ENCODE measurements around the gene TCF12. TPM values are rescaled to one million over a fixed set of nuclear protein-coding genes. Genes with fewer than 3 reads are reported as not detected.

TCF12 gene
- total RNA-seq, 1 experiment from 2014 or later = 125 TPM

DNA sequence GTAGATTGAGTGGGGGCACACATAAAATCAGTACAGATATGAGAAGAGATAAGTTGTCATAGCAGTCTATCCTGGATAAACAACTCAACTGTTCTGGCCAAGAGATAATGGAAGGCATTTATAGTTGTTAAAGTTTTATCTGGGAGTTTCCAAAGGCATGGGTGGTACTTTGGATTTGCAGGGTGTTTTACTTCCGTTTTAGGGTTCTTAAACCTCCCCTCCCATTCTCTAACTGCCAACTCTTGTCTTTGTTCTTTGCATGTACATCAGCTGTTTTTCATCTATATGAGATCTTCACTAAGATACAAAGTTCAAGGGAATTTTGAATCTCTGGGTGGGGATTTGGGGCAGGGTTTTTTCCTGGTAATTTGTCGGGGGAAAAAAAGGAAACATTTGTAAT lies 283.1 kb downstream of the TCF12 start:
- DNase-seq (ENCODE audit: extremely low read depth, low read depth) = no peak

DNA sequence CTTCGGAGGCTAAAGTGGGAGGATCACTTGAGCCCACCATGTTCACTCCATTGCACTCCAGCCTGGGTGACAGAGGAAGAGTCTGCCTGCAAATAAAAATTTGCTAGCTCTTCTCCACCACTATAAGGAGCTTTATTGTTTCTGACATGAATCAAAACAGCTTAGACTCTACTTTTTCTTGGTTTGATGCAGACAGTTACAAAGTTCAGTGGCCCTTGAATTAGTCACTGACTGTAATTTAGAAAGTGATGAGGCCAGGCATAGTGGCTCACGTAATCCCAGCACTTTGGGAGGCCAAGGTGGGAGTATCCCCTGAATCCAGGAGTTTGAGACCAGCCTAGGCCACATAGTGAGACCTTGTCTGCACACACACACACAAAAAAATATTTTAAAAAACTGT lies 285.5 kb downstream of the TCF12 start:
- DNase-seq (ENCODE audit: extremely low read depth, low read depth) = no peak

DNA sequence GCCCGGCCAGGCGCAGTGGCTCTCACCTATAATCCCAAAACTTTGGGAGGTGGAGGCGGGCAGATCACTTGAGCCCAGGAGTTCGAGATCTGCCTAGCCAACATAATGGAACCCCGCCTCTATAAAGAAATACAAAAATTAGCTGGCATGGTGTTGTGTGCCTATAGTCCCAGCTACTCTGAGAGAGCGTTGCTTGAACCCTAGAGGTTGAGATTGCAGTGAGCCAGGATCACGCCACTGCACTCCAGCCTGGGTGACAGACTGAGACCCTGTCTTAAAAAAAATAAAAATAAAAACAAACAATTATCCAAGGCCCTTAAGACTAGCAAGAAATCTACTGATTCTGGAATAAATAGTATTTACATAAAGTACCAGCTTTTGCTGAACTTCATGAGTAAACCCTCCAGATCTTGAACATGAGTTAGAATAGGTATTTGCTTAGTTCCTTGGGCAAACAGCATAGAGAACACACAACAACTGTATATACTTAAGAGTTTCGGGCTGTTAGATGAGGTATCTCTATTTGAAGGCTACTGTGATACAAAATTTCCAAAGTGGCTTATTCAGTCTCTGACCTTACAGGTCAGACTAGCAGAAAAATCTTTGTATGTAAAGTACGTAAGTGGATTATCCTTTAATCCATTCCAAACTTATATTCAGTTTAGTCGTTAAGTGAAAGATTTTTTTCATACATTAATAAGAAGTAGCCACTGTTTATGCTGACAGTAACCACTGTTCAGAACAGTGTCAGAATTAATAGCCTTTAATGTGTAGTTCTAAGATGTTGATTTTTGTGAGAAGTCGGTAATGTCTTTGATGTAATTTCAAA lies 286.8 kb downstream of the TCF12 start:
- DNase-seq (ENCODE audit: extremely low read depth, low read depth) = no peak

DNA sequence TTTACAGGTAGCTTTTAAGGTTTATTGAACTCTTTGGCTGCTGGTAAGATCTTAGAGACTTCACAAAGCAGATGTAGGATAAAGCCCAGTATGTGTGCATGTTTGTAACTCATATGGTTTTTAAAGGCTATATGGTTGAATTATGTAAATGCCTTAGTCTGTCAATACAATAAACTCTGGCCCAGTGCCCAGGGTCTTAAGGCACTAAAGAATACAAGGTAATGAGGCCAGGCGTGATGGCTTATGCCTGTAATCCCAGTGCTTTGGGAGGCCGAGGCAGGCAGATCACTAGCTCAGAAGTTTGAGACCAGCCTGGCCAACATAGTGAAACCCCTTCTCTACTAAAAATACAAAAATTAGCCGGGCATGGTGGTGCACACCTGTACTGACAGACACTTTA lies 287.6 kb downstream of the TCF12 start:
- DNase-seq (ENCODE audit: extremely low read depth, low read depth) = no peak

DNA sequence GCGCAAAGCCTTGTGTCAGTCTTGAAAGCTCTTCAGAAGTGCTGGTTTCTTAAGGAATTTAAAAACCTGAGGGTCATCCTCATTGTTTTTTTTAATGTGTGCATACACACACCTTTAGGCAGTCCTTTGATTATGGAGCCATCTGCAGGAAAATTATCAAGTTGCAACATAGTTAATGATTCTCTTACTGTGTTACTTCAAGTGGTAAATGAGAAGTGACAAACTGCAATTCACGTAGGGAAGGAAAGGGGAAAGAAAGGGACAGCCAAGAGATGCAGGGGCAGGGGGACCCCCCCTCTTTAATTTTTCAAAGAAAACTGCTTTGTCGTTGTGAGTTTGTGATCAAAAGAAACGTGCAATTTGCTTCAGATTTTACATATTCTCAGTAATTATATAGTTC lies 295.4 kb downstream of the TCF12 start:
- peak; percentile 21 for DNase-seq (ENCODE audit: extremely low read depth, low read depth)

DNA sequence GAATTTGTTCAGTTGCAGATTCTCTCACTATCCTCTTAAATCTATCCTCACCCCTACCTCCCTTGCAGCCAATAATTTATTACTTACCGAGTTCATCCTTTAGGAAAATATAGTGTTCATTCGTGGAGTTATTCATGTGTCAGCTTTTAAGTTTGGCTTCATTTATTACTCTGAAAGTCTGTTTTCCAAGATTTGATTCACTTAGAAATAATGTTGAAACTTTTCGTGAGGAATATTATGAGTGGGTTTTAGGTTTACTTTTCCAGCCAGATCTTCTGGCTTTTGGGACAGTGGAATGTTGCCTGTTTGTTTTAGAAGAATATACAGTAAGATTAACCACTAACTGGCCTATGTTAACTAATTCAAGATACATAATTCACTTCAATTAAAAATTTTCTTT lies 296.9 kb downstream of the TCF12 start:
- DNase-seq (ENCODE audit: extremely low read depth, low read depth) = no peak

DNA sequence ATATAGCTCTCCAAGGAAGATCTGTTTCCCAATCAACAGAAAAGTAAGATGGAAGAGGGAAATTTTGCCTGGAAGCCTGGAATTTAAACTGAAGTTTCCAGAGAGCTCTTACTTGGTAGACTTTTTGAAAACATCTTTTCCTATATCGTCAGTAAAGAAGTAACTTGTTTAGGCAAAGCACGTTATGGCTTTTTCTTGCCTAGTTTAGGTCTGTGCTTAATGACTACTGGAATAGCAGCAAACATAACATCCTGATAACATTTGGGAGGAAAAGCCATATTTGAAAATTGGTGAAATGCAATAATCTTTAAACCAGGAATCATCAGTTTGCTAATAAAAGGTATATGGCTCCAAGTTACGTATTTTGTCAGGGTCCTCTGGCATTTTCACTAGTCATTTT lies 297.4 kb downstream of the TCF12 start:
- no peak for DNase-seq (ENCODE audit: extremely low read depth, low read depth)

DNA sequence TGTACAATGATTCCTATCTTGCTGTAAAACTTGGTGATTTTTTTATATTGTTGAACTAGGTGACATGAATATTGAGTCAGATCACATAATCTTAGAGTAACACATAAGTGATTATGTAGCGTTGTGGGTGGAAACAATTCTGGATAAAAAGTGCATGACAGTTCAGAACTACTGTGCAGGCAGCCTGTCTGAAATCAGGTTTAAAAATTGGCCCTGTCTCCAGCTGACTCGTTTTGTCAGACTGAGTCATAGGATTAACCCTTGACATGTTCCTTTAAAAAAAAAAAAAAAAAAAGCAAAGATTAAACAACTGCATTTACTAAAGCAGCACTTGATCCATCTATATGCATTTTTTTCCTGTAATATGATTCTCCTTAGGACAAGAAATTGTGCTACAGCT lies 297.8 kb downstream of the TCF12 start:
- no peak for DNase-seq (ENCODE audit: extremely low read depth, low read depth)

DNA sequence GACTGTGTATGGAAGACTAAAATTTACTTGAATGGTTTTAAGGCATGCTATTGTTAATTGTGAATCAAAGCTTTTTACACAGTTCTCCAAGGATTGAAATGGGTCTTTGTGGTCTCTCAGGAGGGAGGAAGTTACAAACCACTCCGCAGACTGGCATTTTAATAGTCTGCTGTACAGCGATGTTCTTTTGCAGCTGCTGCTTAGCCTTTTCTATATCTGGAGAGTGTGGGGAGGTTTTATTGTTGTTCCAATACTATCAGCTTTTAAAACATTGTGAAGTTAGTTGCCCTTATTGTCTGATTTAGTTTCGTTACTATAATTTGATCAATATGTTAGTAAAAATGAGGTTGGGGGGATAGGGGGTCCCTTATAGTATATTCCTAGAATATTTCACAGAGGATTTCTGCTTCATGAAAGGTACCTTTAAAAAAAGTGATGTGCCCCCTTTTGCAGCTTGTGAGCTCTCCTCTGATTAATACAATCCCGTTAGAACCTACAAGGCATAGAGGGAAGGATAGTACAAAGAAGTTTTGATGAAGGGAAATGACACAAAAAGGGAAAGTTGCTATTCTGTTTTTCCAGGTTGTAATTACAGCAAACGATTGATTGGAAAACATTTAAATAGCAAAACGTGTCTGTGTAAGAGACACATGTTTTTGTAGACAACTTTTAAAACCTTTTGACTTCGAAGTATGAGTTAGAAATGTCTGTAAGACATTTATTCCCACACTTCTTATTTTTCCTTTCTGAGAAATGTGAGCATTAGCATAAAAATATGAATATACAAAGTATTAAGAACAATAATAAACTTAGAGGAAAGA lies 299.5 kb downstream of the TCF12 start:
- DNase-seq (ENCODE audit: extremely low read depth, low read depth) = no peak

DNA sequence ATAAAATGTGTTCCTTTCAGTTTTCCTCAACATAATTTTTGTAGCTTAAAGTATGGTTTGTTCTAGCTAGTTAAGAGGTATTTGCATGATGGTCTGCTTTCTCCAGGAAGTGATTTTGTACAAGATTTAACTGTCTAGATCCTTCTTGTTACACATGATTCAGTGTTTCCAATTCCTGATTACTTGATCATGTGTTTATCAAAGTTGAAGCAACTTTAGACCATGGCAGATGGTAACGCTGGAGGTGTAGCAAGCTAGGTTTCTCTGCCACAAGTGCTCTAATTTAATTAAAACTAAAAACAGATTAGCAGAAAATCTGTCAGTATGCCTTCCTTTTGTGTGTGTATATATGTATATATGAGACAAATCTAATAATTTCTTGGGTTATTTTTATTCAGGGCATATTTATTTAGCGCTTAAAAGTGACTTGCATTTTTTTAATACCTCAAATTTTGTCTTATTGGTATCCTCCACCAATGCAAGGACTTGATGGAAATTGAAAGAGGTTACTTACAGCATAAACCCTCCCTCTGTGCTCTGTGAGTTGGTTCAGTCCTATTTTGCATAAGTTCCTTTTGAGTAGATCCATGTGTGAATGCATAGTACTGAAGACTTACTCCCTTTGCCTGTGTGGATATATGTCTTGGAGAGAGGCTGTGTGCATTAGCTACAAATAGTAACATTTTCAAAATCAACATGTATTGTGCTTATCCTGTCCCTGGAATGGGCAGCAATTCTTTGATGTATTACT lies 300.6 kb downstream of the TCF12 start:
- DNase-seq (ENCODE audit: extremely low read depth, low read depth) = no peak

DNA sequence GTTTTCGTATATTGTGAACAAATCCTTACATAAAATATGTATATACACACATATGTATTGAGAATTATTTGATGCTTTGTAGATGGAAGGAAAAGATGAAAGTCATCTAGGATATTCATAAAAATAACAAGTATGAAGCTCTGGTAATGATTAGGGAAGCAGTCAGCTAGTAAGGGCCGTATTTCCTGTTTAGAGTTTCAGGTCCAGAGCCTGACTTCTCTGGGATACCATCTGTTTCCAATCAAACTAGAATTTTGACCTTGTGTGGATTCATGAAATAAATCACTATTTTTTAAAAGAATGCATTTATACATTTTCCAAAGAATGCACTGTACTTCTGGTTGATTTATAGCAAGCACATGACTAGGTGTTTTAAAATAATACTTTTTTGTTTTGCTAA lies 301.8 kb downstream of the TCF12 start:
- no peak for DNase-seq (ENCODE audit: extremely low read depth, low read depth)

DNA sequence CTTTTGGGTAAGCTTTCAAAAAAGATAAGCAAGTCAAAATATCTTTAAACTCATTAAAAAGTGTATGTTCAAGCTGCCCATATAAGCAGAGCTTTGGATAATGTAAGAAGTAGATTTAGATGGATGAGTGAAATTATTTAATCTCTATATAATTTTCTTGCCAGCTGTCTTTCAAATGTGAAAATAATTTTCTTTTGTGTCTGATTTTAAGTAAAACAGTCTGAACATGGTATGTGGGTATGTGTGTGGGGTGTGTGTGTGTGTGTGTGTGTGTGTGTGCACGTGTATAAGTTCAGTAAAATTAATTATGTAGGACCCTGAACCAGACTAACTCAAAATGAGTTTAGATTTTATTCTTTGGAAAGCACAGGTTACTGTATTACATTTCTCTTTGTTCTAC lies 302.7 kb downstream of the TCF12 start:
- DNase-seq (ENCODE audit: extremely low read depth, low read depth) = no peak

DNA sequence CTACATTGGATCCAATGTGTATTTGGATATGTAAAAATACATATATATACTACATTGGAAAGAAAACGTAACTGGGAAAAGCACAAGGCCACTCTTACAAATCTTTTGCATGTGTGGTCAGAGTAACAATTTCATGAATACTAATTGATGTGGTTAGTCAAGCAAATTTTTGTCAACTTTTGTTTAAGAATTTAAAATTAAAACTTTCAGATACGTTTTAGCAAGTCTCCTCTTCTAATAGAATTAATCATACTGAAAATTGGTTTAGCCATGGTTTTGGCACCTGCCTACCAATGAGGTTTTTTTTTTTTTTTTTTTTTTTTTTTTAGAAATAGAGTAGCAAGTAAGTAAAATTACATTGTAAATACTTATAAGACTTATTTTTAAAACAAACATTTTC lies 304.9 kb downstream of the TCF12 start:
- no peak for DNase-seq (ENCODE audit: extremely low read depth, low read depth)

DNA sequence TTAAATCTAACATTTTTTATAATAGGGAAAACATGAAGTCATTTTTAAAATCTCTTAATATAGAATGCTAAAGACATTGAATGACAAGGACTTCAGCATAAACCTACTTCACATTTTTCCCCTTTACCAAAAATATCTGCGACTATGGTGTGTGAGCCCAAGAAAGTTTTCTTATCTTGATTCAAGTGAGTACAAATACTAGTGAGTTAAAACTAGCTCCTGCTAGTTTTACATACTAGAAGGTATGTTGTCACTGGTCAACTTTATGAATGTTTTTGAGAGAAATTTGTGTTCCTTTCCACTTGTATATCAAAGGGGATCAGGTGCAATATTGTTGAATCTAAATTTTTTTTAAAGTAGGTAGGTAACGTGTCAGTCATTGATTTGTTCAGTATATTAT lies 305.4 kb downstream of the TCF12 start:
- DNase-seq (ENCODE audit: extremely low read depth, low read depth) = no peak

DNA sequence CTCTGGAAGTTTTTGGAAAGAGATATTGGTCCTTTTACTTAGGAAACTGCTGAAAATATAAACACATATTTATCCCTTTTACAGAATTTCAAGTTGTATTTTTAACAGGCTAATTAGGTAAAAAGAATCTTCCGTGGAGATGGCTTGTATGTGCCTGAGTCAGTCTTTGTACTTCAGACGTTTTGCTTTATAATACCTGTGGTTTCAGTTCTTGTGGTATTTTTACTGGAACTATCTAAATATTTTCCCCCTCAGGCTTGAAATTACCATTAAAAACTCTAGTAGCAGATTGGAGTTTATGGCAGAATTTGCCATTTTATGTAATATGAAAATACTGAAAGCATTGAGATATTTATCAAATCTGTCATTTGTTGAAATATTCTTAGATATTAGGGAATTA lies 306.2 kb downstream of the TCF12 start:
- no peak for DNase-seq (ENCODE audit: extremely low read depth, low read depth)

DNA sequence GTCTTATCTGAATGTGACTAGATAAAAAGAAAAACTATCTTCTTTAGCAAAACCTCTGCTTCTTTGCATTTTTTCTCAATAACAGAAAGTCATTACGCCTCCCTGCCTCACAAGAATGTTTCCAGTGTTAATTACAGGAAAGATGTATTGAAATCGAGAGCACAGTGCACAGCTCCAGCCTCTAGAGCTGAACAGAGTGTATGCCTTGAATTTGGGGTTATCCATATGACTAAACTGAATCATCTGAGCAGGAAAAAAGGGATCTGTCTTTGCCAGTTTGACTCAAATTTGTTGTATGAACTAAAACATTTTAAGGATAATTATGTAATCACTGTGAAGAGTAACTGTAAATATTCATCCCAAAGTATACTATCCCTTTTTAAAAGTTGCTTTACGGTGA lies 308.7 kb downstream of the TCF12 start:
- DNase-seq (ENCODE audit: extremely low read depth, low read depth) = no peak

DNA sequence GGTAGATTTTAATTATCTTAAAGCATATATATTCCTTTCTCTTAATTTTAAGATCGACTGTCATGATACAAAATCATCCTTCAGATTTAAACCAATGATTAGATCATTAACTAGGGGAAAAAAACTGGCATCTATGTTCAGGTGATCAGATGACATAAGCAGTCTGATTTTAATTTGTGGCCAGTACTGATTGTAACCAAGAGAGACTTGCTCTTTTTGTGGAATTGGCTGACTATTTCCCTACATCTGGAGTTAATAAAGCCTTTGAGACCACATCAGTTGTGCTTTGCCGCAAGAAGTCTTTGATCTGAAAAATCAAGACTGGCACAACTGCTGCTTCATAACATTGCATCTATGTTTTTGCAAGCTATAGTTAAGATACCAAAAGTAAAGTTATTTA lies 309.5 kb downstream of the TCF12 start:
- no peak for DNase-seq (ENCODE audit: extremely low read depth, low read depth)

DNA sequence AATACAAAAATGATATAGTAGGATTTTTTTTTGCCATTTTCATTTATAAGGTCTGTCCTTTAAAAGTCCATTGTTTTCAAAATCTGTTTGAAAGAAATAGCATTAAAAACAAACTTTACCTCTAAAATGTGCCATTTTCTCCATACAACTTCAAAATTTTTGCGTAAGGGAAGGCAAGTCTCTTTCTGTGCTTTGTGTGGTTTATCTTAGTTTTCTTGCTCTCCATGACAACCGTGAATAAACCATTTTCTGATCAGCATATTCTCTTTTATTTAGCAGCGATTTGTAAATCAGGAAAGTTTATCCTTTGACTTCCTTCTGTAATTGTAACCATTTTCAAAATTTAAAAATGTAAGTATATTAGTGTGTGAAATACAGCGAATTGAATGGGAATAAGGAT lies 310.0 kb downstream of the TCF12 start:
- no peak for DNase-seq (ENCODE audit: extremely low read depth, low read depth)

DNA sequence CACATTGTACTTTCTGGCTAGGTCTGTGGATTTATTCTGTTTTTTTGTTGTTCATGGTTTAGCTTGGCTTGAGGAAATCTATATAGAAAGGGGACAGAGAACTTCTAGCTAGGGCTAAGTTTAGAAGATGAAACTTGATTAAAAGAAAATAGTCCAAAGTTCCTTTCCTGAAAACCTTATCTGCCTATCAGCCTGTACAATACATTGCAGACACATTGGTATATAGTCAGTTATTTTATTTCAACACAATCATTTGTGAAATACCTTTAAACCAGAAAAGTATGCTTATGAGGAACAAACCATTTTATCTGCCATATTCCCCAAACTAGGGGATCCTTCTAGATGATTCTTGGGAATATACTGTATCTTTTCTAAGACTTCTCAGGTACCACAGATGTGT lies 310.6 kb downstream of the TCF12 start:
- DNase-seq (ENCODE audit: extremely low read depth, low read depth) = no peak

DNA sequence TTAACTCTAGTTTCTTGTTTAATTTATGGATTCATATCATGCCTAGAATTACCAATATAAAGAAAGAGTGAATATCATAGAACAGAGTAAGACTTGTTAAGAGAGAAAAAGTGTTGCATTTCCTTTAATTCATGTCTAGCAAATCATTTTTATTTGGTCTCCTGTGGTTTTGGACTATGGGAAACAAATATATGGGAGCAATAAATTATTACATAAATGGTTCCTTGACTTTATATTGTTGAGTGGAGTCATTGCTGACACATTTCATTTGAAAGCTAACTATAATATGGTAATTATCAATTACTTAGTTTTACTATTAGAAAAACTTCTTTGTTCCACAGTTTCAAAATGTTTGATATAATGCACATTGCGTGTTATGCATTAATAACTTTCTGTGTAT lies 313.1 kb downstream of the TCF12 start:
- DNase-seq (ENCODE audit: extremely low read depth, low read depth) = no peak

DNA sequence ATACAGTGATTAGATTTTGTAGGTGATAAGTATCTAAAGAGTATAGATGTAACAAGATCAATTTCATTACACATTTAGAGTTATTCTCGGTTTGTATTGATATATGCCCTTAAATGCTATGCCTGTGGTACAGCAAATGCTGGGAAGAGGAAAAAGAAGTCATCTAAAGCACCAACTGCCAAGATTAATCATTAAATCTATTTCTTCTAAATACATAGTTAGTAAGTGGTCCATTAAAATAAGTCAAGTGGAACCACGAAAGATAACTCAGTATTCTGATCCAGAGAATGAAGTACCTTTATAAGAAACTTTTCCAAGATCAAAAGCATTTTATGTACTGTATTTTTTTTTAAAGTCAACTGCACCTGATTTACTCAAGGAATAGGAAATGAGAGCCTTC lies 315.7 kb downstream of the TCF12 start:
- no peak for DNase-seq (ENCODE audit: extremely low read depth, low read depth)
